AG10803 (cell line): ENCODE data around the gene TTC28.
"Not testable (repeated sequence)": the region's sequence is repeated elsewhere in the genome, so short reads cannot be mapped to it uniquely, and the experiment has no call there.

Experiments
- DNase-seq: peaks from one replicate; pipeline ENCODE4 v3.0.0; 2010; ENCODE audit warnings: low read depth
- H3K4me3 ChIP-seq: 2 replicates; pipeline ENCODE4 v1.5.1; 2011; ENCODE audit warnings: mild to moderate bottlenecking, low read length, control low read depth
- CTCF ChIP-seq: conservative IDR thresholded peaks from 2 replicates; pipeline ENCODE4 v1.5.1; 2011; ENCODE audit warnings: mild to moderate bottlenecking, low read length, control low read depth, inconsistent platforms

TTC28 gene

DNA sequence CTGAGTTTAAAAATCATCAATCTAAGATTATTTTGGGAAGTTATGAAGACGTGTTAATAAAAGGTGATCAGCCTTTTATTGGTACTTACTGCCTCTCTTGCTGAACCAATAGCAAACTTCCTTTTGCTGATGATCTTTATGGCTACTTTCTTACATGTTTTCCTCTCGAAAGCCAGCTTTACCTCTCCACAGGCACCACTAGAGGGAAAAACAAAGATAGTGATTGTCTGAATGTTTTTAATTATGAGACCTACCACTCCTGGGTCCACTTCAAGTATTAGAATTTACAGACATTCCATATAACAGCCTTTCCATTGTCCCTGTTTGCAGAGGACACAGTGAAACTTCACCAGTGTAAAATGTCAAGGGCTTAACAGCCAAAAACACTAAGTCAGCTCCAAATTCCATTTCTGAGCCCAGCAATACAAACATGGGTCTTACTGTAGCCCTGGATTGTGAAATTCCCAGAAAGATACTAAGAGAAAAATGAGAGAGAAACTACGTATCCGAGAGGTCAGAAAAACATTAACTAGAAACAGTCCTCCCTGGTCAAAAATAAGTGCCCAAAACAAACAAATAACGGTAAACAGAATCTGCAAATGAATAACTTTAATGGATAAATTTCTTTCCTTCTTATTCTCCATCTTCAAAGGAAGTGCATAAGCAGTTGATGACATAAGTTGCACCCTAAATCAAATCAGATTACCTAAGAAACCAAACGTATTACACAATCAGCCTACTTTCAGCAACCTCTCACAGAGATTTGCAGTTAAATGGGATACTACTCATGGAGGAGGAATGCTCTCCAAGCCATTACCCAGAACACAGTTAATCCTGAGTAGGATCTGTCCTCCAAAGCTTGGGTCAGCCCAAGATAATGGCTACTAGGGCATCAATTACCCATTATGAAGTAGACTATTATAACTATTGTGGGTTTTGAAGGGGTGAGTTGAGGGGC is 32.5 kb upstream of the TTC28 start:
- DNase-seq: peak; percentile 97
- peak; percentile 59 for TF ChIP-seq CTCF
- peak overlapping the region; percentile 45 for H3K4me3 ChIP-seq

DNA sequence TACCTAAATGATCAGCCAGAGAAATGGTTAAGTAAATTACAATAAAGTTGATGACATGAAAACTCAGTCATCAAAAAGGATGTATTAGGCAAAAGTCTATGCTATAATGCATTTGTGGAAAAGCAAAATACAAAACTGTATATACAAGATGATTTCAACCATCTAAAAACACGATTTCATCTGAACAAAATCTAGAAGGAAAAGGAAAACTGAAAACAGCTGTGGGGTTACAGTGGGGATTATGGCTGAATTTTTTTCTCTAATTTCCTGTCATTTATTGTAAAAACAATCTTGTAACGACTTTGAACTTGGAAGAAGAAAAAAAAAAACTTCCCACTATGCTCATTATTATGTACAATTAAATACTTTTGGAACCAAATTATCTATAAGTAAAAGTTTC is 31.7 kb upstream of the TTC28 start:
- peak overlapping the region; percentile 45 for H3K4me3 ChIP-seq
- DNase-seq: no peak
- no peak for TF ChIP-seq CTCF

- TF ChIP-seq CTCF: no peak; the same call in 1 of the 2 replicates
- peak; percentile 86 for DNase-seq
- peak overlapping the region; percentile 6 for H3K4me3 ChIP-seq
These were observed 31.0 kb upstream of the TTC28 start for GRCh38 chr22:28710576-28711191.

DNA sequence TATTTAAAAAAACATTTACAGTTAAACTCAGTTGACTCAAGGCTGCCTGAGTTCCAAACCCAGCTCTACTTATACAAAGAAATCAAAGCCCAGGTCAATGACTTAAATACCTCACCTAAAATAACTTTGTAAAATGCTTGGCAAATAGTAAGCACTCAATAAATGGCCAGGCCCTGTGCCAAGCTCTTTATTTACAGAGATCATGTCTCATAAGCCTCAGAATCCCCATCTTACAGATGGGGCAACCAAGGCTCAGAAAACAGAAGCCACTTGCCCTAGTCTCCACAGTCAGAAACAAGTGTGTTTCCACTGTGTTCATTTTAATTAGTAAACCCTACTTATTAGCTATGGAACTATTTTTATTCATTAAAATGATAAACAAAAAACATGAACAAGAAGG is 30.5 kb upstream of the TTC28 start:
- no peak overlapping the region for H3K4me3 ChIP-seq
- TF ChIP-seq CTCF: no peak
- DNase-seq: peak; percentile 10

- H3K4me3 ChIP-seq: no peak overlapping the region
- TF ChIP-seq CTCF: no peak
- no peak for DNase-seq
These were observed 27.2 kb upstream of the TTC28 start for GRCh38 chr22:28706845-28707244.

DNA sequence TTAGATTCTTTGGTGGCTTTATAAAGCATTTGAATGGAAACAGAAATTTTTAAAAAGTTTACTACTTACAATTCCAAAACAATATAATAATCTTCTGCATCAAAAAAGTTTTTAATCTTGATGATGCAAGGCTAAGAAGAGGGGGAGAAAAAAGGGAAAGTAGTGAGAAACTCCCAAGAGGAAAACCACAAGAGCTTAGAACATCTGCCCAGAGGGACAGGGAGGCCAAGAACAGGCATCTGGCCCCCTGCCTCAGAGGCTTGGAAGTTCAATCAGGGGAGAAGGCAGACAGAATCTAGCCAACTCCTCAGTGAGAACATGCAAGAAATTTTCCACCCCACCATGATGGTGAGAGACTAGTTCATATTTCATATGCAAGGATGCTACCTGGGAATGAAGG is 23.8 kb upstream of the TTC28 start:
- DNase-seq: peak; percentile 60
- TF ChIP-seq CTCF: no peak
- no peak overlapping the region for H3K4me3 ChIP-seq

DNA sequence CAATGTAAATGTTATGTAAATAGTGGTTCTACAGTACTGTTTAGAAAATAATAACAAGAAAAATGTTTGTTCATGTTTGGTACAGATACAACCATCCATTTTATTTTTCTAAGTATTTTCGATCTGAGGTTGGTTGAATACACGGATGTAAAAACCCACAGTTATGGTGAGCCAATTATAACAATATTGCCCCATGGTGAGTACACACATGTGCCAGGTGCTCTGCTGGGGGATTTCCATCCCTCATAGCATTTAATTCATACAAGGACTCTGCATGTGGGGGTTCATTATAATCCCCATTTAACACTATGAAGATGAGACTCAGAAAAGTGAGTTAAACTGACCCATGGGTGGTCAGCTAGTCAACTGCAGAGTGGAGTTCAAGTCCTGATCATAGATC is 23.3 kb upstream of the TTC28 start:
- DNase-seq: no peak
- no peak overlapping the region for H3K4me3 ChIP-seq
- TF ChIP-seq CTCF: no peak

DNA sequence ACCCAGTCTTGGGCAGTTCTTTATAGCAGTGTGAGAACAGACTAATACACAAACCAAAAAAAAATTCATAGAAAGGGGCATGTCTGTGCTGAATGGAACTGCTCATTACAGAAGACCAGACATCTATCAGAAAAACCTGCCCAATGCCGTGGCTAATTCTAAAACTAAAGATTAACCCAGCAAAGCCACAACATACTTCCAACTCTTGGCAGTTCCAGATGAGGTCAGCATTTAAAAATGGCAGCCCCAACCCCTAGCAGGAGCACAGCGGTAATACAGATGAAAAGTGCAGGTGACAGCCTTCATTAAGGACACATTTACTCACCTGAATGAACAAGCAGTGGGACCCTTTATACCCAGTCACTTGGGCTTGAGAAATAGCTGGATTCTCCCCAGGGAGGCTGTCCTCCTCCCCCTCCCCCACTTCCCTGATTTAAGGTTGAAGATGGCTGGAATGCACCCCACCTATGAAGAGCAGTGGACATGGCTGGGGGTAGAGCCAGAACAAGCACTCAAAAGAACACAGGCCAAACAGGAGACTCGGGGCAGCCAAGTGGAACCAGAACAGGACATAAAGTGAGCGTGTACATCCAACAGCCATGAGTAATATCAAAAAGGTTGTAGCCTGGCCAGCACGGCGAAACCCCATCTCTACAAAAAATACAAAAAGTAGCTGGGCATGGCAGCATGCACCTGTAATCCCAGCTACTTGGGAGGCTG is 13.6 kb upstream of the TTC28 start:
- DNase-seq, H3K4me3 ChIP-seq: not testable (repeated sequence)

- not testable (repeated sequence) for DNase-seq, H3K4me3 ChIP-seq
These were observed 10.2 kb upstream of the TTC28 start for GRCh38 chr22:28689796-28690195.

DNA sequence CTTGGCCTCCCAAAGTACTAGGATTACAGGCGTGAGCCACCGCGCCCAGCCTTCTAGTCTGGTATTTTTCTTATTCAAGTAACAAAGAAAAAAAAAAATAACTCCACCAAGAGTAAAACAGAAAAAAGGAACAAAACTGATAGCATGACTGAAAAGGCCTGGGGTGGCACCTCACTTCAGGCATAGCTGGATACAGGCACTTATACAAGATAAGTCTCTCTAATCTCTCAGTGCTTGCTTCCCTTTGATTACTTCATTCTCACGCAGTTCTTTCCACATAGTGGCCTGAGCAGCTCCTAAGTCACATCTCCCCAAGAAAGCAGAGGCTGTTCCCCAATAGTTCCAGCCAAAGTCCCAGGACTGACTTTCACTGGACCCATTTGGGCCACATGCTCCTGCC is 3.3 kb upstream of the TTC28 start:
- DNase-seq: not testable (repeated sequence)

More for the DNA sequence above, 3.3 kb upstream of the TTC28 start:
- H3K4me3 ChIP-seq: not testable (repeated sequence)
